ENCODE results near the gene ARHGAP45. TPM values are rescaled to one million over a fixed set of nuclear protein-coding genes. Genes with fewer than 3 reads are reported as not detected.

ARHGAP45 gene
- total RNA-seq, 4 donors from 2014 or later, result 28.4 to 66.9 (median 38.6) TPM

GRCh38 chr19:1098177-1099051 lies 31.4 kb downstream of the ARHGAP45 start:
- H3K27ac ChIP-seq, result peak overlapping the region; percentile 41 to 95 (median 78)
- H3K36me3 ChIP-seq, result peaks cover 0 to 4% (median 3%) of the 10 kb centered on the region in 3 donors
- no peaks in the 10 kb centered on the region for H3K27me3 ChIP-seq
- H3K4me3 ChIP-seq, result no peak overlapping the region
- no peak for DNase-seq (ENCODE audit: low spot score in 2 of 2)
- WGBS, 2 donors, result 41 to 42% methylated on average over 14 to 15 of the region's 15 CpGs
- TF ChIP-seq POLR2A (IDR thresholded peaks at IDR 0.05), result no peak
- no peak for TF ChIP-seq EP300 (IDR thresholded peaks at IDR 0.05)
- TF ChIP-seq, protein P1, sequence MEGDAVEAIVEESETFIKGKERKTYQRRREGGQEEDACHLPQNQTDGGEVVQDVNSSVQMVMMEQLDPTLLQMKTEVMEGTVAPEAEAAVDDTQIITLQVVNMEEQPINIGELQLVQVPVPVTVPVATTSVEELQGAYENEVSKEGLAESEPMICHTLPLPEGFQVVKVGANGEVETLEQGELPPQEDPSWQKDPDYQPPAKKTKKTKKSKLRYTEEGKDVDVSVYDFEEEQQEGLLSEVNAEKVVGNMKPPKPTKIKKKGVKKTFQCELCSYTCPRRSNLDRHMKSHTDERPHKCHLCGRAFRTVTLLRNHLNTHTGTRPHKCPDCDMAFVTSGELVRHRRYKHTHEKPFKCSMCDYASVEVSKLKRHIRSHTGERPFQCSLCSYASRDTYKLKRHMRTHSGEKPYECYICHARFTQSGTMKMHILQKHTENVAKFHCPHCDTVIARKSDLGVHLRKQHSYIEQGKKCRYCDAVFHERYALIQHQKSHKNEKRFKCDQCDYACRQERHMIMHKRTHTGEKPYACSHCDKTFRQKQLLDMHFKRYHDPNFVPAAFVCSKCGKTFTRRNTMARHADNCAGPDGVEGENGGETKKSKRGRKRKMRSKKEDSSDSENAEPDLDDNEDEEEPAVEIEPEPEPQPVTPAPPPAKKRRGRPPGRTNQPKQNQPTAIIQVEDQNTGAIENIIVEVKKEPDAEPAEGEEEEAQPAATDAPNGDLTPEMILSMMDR (IDR thresholded peaks at IDR 0.05), result no peak
- no peaks in the 10 kb centered on the region for H3K9me3 ChIP-seq
- peaks cover 0 to 81% (median 64%) of the 10 kb centered on the region in 4 donors for H3K4me1 ChIP-seq

DNA sequence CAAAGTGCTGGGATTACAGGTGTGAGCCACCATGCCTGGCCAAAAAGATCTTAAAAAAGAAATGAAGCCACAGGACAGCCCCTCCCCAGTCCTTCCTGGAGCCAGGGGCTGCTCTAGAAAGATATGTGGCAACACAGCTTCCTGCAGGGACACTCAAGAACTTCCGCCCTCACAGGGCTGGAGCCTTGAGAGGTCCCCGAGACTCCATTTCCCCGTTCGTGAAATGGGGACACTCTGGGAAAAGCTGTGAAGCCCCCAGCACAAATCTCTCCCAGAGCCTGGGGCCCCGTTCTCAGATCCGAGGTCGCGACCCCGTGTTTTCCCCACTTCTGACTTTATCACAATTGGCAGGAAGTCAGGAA lies 34.4 kb downstream of the ARHGAP45 start:
- WGBS, 2 donors, result 13 to 17% methylated on average over 7 to 9 of the region's 9 CpGs
- DNase-seq (ENCODE audit: low spot score in 2 of 2), result peak in 1 of 2 donors; percentile 48
- Histone ChIP-seq H3K9me3 (no peaks in the 10 kb centered on the region), H3K4me1 (peaks cover 0 to 77% (median 64%) of the 10 kb centered on the region in 4 donors), H3K27me3 (no peaks in the 10 kb centered on the region), H3K27ac (peak overlapping the region; percentile 91 to 99 (median 94)), H3K36me3 (peaks cover 0 to 6% (median 1%) of the 10 kb centered on the region in 3 donors), H3K4me3 (peak overlapping the region in 1 of 4 donors; percentile 0)
- TF ChIP-seq EP300 (IDR thresholded peaks at IDR 0.05) (no peak), POLR2A (IDR thresholded peaks at IDR 0.05) (no peak)
- TF ChIP-seq, protein P1 (IDR thresholded peaks at IDR 0.05), result no peak

DNA sequence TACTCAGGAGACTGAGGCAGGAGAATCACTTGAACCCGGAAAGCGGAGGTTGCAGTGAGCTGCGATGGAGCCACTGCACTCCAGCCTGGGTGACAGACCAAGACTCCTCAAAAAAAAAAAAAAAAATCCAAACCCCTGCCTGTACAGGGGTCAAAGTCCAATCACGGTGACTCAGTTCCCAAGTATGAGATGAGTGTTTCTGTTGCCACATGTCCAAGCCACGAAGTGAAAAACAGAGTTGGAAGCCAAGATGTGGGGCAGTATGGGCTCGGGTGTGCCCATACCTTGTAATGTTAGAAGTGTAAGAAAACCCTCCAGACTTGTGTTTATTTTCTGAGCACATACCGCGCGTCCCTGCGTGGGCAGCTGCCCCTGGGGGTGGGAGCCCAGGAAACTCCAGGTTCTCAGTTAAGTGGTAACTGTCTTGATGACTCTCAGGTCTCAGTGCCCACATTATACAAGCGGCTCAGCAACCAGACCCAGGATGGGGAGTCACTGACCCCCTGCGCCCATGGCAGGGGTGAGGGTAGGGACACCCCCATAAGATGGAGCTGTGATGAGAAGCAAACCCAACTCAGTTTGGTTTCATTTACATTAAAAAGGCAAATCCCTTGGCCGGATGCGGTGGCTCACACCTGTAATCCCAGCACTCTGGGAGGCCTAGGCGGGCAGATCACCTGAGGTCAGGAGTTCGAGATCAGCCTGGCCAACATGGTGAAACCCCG lies 35.6 kb downstream of the ARHGAP45 start:
- peak overlapping the region; percentile 91 to 99 (median 94) for H3K27ac ChIP-seq
- peak in 1 of 2 donors; percentile 82 for DNase-seq (ENCODE audit: low spot score in 2 of 2)
- TF ChIP-seq, protein P1 (IDR thresholded peaks at IDR 0.05), result no peak
- peak; percentile 27 to 88 for TF ChIP-seq EP300 (IDR thresholded peaks at IDR 0.05)
- peaks cover 0 to 86% (median 65%) of the 10 kb centered on the region in 4 donors for H3K4me1 ChIP-seq
- WGBS, 2 donors, result 53 to 56% methylated on average over 17 of the region's 17 CpGs
- peak overlapping the region in 3 of 4 donors; percentile 4 to 15 (median 4) for H3K4me3 ChIP-seq
- no peaks in the 10 kb centered on the region for H3K9me3 ChIP-seq
- H3K27me3 ChIP-seq, result no peaks in the 10 kb centered on the region
- peaks cover 0 to 19% (median 4%) of the 10 kb centered on the region in 3 donors for H3K36me3 ChIP-seq

- Histone ChIP-seq H3K4me3 (peak overlapping the region; percentile 39 to 88 (median 54)), H3K36me3 (peaks cover 3 to 25% (median 4%) of the 10 kb centered on the region in 3 donors), H3K27ac (peak overlapping the region; percentile 91 to 99 (median 94)), H3K9me3 (no peaks in the 10 kb centered on the region), H3K27me3 (no peaks in the 10 kb centered on the region), H3K4me1 (peaks cover 0 to 80% (median 60%) of the 10 kb centered on the region in 4 donors)
- no peak for TF ChIP-seq POLR2A (IDR thresholded peaks at IDR 0.05)
- 28 to 32% methylated on average over 18 to 20 of the region's 20 CpGs for WGBS, 2 donors
- no peak for DNase-seq (ENCODE audit: low spot score in 2 of 2)
Observed at GRCh38 chr19:1103132-1103707, 36.3 kb downstream of the ARHGAP45 start.

GRCh38 chr19:1103708-1104310 lies 36.8 kb downstream of the ARHGAP45 start, which contains the start of gene GPX4:
TSS of gene GPX4 (plus strand) at chr19:1103994. CDS start at chr19:1104044, 50 bp downstream.
- H3K36me3 ChIP-seq, result peaks cover 3 to 31% (median 7%) of the 10 kb centered on the region in 3 donors
- no peaks in the 10 kb centered on the region for H3K27me3 ChIP-seq
- H3K4me3 ChIP-seq, result peak within 1 kb of the TSS; percentile 61 to 98 (median 82)
- 0 to 1% methylated on average over 26 to 34 of the region's 75 CpGs for WGBS, 2 donors
- H3K27ac ChIP-seq, result peak within 1 kb of the TSS; percentile 91 to 99 (median 97)
- peak; percentile 99 for DNase-seq (ENCODE audit: low spot score in 2 of 2)
- H3K9me3 ChIP-seq, result no peaks in the 10 kb centered on the region
- H3K4me1 ChIP-seq, result peaks cover 0 to 74% (median 55%) of the 10 kb centered on the region in 4 donors
- TF ChIP-seq, protein P1 (IDR thresholded peaks at IDR 0.05), result peak in 2 of 5 experiments; percentile 9 to 38
- peak; percentile 95 to 98 for TF ChIP-seq EP300 (IDR thresholded peaks at IDR 0.05)
- peak; percentile 88 to 98 for TF ChIP-seq POLR2A (IDR thresholded peaks at IDR 0.05)

Measured in tibial nerve (tissue), 4 donors.